Superior temporal gyrus (tissue), 1 donor: ENCODE measurements around the gene NDUFA13.

Experiments
- DNase-seq: peaks from one replicate; pipeline ENCODE4 v3.0.0-alpha.2; 2016; ENCODE audit errors: extremely low spot score

NDUFA13 gene

DNA sequence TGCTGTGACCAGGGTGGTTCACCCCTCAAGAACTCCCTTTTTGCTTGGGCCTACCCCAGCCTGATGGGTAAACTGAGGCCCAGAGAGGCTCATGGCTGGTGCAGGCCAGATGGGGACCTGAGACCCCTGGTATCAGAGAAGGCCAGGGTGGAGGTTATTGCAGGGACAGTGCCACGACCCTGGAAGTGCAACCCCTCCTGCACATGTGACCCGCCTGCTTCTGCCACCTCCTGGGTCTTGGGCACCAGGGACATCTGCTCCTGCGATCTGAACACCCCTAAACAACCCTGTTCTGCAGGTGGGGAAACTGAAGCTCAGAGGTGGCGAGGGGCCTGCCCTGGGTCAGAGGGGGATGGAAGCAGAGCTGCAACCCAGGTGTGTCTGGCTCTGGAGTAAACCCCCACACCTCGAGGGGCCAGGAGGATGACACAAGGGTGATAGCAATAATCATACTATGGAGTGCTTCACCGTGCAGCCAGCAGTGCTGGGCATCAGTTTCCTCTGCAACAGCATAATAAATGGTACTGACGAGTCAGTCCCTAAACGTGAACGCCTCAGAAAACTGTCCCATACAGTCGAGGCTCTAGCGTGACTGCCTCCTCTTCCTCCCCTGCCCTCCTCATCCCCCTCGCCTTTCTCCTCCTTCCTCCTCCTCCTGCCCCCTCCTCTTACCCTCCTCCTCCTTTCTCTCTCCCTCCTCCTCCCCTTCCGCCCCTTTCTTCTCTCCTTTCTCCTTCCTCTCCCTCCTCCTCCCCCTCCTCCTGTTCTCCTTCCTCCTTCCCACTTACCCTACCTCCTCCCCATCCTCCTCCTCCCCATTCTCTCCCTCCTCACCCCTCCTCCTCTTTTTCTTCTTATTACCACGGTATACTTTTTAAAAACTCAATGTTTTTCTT, 17.0 kb downstream of the NDUFA13 start:
- DNase-seq = no peak

DNA sequence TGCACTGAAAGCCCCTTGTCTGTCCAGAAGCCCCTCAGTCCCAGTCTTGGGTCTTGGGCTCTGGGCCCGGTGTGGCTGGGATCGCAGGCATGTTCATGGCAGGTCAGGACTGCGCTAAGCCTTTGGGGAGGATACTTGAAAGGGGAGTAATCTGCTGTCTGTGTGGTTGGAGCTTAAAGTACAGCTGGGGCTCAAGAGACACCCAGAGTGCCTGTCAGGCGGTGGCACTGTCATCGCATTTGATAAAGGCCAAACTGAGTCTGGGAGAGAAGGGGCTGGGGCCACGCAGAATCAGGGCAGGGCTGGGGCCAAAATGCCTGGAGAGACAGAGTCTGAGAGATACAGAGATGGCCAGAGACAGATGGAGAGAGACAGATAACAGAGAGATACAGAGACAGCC, 17.8 kb downstream of the NDUFA13 start:
- DNase-seq = no peak

DNA sequence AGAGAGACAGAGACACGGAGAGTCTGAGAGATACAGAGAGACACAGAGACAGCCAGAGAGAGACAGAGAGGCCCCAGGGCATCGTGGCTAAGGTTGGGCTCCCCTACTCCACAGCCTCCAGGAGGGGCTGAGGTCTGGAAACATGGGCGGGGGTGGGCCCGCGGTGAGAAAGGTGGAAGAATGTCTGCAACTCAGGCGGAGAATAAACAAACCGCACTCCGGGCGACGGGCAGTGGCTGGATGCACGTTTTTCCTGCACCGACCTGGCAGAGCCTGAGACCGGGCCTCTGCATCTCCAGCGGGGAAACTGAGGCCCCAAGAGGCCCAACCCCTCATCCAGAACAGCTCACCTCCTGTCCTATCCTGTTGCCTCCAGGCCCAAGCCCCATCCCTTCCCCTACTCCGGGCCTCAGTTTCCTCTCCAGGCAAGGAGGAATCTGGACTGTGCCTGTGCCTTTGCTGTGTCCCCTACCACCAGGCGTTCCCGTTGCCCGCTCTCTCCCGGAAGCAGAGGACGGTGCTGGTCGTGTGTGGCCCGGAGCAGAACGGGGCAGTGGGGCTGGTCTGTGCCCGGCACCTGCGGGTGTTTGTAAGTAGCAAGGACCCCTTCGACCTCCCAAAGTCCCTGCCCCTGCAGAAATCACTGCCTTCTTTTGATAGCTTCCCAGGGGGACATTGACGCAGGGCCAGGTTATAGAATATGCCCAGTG, 18.7 kb downstream of the NDUFA13 start:
- no peak for DNase-seq

DNA sequence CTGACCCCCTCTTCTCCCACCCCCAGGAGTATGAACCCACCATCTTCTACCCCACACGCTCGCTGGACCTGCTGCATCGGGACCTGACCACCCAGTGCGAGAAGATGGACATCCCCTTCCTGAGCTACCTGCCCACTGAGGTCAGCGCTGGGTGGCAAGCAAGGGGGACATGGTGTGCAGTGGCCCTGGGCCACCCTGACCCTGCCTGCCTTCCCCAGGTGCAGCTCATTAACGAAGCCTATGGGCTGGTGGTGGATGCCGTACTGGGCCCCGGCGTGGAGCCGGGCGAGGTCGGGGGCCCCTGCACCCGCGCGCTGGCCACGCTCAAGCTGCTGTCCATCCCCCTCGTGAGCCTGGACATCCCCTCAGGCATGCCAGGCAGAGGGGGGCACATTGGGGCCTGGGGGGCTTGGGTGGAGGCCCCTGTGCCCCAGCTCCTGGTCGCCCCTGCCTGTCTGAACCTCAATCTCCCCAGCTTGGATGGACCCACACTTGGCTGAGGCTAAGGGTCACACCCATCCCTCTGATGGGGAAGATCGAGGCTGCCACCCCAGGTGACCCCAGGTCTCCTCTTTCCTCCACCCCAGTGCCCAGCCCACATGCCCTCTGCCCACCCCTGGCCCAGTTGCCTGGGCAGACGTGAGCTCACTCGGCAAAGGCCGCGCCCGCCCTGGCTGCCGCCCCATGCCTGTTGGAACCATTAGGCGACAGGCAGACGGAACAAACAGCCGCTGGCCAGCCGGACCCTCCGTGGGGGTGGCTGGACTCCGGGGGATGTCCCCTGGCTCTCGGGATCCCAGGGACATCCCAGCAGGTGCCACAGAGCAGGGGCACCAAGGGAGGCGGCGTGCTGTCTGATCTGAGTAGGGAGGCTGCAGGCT, 19.5 kb downstream of the NDUFA13 start:
- no peak for DNase-seq

DNA sequence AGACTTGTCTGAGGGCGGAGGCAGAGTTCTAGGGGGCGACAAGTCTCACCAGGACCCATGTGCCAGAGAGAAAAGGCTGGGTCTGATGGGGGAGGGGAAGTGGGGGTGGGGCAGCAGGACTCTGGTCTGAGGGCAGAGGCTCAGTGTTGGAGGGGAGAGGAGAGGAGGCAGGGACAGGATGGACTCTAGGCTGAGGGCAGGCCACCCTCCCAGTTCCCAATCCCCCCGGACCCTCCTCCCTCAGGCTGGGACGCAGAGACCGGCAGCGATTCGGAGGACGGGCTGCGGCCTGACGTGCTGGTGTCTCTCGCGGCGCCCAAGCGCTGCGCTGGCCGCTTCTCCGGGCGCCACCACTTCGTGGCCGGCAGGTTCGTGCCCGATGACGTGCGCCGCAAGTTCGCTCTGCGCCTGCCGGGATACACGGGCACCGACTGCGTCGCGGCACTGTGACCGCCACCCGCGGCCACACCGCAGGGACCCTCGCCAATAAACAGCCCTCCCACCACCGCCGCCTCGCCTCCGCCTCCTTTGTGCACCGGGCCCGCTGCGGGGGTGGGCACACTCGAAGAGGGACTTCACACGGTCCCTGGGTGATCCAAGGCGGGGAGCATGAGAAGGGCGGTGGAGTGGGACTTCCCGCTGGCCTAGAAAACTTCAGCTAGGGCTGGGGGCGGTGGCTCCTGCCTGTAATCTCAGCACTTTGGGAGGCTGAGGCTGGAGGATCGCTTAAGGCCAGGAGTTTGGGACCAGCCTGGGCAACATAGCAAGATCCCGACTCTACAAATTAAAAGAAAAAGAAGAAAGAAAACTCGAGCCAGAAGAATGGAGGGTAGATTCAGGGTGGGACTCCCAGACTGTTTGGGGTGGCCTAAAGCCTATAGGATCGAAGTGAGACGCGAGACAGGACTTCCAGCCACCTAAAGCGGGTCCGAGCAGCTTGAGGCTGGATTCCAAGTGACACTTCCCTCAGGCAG, 21.3 kb downstream of the NDUFA13 start:
- DNase-seq = no peak

DNA sequence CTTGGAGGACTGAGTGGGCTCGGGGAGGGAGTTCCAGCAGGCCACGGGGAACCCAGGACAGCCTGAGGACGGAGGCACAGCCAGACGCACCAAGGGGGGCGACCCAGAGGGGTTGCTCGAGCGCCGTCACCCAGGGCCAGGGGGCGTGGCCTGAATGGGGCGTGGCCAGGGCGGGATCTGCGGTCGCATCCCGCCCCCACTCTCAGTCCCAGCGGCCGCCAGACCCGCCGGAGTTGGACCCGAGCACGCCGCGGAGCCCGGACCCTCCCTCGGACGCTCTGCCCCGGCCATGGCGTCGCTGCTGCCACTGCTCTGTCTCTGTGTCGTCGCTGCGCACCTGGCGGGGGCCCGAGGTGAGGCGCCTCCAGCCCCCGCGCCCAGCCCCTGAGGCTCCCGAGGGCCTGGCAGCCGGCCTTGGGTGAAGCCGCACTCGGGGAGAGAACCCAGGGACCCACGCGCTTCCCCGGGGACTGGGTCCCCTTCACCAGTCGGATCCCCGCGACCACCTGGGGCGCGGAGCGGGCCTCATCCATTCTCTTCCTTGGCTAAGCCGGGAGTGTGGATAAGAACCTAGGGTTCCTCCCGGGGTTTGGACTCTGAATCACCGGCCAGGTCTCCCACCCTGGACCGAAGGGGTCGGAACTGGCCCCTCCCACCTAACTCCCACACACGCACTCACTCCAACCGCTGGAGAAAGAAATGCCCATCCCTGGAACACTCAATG, 22.2 kb downstream of the NDUFA13 start, which contains the start of gene CILP2:
Gene CILP2 (plus strand): TSS at position 205 of the 724 bp plus-strand sequence. CDS start 85 bp downstream, at position 290.
- DNase-seq = no peak

DNA sequence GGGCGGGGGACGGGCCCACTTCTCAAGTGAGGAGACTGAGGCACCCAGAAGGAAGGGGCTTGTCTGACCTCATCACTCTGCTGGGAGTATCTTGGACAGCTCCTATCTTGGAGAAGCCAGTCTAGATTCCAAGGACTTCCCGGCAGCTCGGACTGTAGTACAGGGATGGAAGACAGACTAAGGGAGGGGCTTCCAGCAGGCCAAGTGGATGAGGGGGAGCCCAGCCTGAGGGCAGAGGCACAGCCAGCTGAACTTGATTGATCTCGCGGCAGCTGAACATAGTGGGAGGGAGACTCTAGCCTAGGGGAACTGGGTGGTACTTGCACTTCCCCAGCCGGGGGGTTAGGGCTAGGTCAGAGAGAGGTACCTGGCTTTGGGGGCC, 22.8 kb downstream of the NDUFA13 start:
- no peak for DNase-seq

DNA sequence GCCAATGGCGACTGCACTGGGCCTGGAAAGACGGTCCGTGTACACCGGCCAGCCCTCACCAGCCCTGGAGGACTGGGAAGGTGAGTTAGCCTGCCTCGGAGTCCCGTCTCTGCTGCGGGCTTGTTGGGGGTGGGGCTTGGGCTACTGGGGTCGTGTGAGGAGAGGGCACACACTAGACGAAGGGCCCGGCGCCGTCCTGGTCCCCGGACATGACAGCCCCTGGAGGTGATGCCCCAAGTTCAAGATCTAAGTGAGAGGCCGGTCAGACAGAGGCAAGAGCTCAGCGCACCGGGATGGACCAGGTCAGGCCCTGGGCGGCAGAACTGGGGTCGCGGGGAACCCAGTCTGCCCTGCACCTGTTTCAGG, 23.7 kb downstream of the NDUFA13 start:
- no peak for DNase-seq

DNA sequence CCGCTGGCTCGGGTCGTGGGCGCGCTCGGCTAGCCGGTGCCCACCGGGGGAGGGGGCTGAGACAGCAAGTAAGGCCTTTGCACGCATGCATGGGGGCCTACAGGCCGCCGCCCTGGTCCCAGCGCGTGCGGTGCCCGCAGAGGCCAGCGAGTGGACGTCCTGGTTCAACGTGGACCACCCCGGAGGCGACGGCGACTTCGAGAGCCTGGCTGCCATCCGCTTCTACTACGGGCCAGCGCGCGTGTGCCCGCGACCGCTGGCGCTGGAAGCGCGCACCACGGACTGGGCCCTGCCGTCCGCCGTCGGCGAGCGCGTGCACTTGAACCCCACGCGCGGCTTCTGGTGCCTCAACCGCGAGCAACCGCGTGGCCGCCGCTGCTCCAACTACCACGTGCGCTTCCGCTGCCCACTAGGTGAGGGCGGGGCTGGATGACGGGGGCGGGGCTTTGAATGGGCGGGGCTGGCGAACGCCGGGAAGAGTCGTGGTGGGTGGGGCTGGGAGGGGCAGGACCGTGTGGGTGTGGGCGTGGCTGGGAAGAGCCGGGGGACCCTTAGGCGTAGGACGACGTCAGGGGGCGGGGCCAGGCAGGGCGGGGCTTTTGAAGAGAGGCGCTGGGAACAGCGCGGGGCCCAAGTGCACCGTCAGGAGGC, 24.2 kb downstream of the NDUFA13 start:
- no peak for DNase-seq

DNA sequence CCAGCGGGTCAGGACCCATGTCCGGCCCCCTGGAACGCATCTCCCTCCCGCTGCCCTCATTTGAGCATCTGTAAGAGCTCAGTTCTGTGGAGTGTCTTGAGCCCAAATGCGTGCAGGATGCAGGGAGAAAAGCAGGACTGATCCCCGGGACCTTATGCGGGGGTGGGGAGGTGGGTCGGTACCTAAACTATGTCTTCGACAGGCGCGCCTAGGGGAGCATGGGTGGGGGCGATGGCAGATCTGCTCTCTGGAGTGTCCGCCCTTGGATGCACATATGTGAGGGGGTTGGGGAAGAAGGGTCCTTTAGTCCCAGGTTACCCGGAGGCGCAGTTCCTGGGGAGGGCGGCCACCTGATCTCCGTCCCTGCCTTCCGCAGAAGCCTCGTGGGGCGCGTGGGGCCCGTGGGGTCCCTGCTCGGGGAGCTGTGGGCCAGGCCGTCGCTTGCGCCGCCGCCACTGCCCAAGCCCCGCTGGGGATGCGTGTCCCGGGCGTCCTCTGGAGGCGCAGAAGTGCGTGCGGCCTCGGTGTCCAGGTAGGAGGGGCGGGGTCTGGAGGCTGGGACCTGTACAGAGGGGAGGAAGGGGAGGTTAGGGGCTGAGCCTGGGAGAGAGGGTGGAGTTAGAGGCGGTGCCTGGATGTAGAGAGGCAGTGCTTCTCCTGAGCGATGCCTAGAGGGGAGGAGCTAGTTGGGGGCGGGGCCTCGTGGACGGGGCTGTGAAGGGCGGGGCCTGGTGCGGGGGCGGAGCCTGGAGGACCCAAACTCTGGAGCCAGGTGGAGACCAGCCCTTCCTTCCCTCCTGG, 24.9 kb downstream of the NDUFA13 start:
- DNase-seq = no peak

DNA sequence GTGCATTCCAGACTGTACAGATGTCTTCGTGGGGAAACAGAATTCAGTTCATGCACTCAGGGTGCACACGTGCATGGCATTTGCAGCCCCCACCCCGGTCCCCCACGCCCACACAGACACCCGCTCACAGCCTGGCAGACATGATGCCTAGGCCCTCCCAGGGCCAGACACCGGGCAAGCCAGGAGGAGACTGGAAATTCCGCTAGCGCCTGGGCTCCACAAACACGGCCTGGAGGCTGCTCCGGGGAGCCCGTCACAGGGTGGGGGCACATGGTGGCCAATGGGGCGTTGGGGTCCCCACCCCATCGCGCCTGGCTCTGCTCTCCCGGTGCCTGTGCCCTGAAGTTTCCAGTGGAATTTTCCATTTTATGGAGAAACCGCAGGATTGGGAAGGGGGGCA, 25.6 kb downstream of the NDUFA13 start:
- no peak for DNase-seq

DNA sequence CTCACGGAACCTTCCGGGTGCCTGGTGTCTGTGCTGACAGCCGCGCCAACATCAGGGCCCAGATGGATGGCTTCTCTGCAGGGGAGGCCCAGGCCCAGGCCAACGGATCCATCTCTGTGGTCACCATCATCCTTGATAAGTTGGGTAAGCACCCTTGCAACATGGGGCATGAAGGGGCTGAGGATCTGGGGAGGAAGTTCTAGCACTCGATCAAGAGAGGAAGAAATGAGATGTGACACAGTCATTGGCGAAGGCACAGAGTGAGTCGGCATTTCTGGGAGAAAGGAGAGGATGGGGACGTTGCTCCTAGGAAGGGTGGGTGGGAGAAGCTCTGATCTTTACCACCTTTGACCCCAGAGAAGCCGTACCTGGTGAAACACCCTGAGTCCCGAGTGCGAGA, 26.5 kb downstream of the NDUFA13 start:
- DNase-seq = no peak

DNA sequence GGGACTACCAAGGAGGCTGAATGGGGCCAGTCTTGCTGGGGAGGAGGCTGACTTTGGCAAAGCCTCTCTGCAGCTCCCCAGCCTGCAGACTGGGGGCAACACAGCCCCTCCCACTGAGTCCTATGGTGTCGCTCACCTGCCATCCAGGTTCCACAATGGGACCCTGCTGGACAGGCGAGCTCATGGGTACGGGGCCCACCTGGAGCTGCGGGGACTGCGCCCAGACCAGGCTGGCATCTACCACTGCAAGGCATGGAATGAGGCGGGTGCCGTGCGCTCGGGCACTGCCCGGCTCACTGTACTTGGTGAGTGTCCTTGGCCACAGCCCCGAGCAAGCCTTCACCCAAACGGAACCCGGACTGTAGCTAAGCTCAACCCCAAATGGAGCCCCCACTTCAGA, 27.1 kb downstream of the NDUFA13 start:
- no peak for DNase-seq

DNA sequence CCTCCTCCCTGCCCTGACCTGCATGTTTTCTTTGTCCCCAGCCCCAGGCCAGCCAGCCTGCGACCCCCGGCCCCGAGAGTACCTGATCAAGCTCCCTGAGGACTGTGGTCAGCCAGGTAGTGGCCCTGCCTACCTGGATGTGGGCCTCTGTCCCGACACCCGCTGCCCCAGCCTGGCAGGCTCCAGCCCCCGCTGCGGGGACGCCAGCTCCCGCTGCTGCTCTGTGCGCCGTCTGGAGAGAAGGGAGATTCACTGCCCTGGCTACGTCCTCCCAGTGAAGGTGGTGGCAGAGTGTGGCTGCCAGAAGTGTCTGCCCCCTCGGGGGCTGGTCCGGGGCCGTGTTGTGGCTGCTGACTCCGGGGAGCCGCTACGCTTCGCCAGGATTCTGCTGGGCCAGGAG, 27.6 kb downstream of the NDUFA13 start:
- DNase-seq = no peak

DNA sequence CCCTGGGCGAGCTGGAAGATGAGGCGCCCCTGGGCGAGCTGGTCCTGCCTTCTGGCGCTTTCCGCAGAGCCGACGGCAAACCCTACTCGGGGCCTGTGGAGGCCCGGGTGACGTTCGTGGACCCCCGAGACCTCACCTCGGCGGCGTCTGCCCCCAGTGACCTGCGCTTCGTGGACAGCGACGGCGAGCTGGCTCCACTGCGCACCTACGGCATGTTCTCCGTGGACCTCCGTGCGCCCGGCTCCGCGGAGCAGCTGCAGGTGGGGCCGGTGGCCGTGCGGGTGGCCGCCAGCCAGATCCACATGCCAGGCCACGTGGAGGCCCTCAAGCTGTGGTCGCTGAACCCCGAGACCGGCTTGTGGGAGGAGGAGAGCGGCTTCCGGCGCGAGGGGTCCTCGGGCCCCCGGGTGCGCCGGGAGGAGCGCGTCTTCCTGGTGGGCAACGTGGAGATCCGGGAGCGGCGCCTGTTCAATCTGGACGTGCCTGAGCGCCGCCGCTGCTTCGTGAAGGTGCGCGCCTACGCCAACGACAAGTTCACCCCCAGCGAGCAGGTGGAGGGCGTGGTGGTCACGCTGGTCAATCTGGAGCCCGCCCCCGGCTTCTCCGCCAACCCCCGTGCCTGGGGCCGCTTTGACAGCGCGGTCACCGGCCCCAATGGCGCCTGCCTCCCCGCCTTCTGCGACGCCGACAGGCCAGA, 28.4 kb downstream of the NDUFA13 start:
- DNase-seq = no peak

DNA sequence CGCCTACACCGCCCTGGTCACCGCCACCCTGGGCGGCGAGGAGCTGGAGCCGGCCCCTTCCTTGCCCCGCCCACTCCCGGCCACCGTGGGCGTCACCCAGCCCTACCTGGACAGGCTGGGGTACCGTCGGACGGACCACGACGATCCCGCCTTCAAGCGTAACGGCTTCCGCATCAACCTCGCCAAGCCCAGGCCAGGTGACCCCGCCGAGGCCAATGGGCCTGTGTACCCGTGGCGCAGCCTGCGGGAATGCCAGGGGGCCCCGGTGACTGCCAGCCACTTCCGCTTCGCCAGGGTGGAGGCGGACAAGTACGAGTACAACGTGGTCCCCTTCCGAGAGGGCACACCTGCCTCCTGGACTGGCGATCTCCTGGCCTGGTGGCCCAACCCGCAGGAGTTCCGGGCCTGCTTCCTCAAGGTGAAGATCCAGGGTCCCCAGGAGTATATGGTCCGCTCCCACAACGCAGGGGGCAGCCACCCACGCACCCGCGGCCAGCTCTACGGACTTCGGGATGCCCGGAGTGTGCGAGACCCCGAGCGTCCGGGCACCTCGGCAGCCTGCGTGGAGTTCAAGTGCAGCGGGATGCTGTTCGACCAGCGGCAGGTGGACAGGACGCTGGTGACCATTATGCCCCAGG, 29.0 kb downstream of the NDUFA13 start:
- DNase-seq = no peak

DNA sequence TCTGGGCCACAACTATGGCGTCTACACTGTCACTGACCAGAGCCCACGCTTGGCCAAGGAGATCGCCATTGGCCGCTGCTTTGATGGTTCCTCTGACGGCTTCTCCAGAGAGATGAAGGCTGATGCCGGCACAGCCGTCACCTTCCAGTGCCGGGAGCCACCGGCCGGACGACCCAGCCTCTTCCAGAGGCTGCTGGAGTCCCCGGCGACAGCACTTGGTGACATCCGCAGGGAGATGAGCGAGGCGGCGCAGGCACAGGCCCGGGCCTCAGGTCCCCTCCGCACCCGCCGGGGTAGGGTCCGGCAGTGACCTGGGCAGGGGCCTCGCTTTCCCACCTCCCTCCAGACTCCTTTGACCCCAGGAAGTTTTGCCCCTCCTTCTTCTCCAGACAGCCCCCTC, 29.7 kb downstream of the NDUFA13 start:
- DNase-seq = no peak

DNA sequence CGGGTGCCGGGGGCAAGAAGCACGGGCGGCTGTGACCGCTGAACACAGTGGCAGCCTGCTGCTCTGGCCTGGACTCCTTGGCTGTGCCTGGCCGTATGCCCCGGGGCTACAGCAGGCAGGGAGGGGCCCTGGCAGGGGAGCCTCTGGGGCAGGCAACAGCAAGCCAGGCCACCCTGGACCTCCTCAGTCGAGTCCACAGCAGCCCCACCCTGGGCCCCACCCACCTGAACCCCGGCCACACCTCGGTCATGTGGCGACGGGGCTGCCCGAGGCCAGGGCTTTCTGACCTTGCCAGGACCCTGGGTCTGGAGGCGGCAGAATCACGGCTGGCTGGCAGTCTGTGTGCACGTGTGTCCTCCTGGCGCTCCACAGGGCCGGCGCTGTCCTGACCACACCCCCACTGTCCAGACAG, 30.7 kb downstream of the NDUFA13 start:
- no peak for DNase-seq
